Nephron progenitor cell (in vitro differentiated cells): ENCODE results near the gene C1orf74.
A peak's percentile ranks its signal among the peaks of the same experiment; 100 is the strongest.

Experiments
- DNase-seq: peaks from one replicate; pipeline ENCODE4 v3.0.0; 2021
- H3K27ac Mint-ChIP-seq: 2 replicates; pipeline ENCODE4 v1.8.0; 2021; ENCODE audit warnings: mild to moderate bottlenecking, moderate library complexity, mixed read lengths
- H3K27me3 Mint-ChIP-seq: 2 replicates; pipeline ENCODE4 v1.8.0; 2021; ENCODE audit warnings: mild to moderate bottlenecking, low read depth, mixed read lengths; ENCODE audit not compliant: poor library complexity
- H3K36me3 Mint-ChIP-seq: 2 replicates; pipeline ENCODE4 v1.8.0; 2021; ENCODE audit warnings: low read depth, mixed read lengths
- H3K4me1 Mint-ChIP-seq: 2 replicates; pipeline ENCODE4 v1.8.0; 2021; ENCODE audit warnings: mixed read lengths
- H3K4me3 Mint-ChIP-seq: 2 replicates; pipeline ENCODE4 v1.8.0; 2021; ENCODE audit warnings: mild to moderate bottlenecking, moderate library complexity, mixed read lengths
- H3K9me3 Mint-ChIP-seq: 2 replicates; pipeline ENCODE4 v1.8.0; 2021; ENCODE audit warnings: mild to moderate bottlenecking, moderate library complexity, mixed read lengths
- CTCF ChIP-seq: fragments of 200-600 bp; sonication (generic); IDR thresholded peaks from 2 replicates; pipeline ENCODE4 v1.5.0; 2021; ENCODE audit warnings: antibody characterized with exemption

C1orf74 gene

GRCh38 chr1:209783386-209783785, 973 bp downstream of the C1orf74 start:
- H3K27me3 Mint-ChIP-seq, result peaks cover 50% of the 10 kb centered on the region
- H3K4me1 Mint-ChIP-seq, result peaks cover 21% of the 10 kb centered on the region
- no peak for TF ChIP-seq CTCF
- peak overlapping the region; percentile 91 for H3K4me3 Mint-ChIP-seq
- peaks cover 22% of the 10 kb centered on the region for H3K36me3 Mint-ChIP-seq
- H3K27ac Mint-ChIP-seq, result no peak overlapping the region
- DNase-seq, result no peak
- H3K9me3 Mint-ChIP-seq, result peaks cover 15% of the 10 kb centered on the region

DNA sequence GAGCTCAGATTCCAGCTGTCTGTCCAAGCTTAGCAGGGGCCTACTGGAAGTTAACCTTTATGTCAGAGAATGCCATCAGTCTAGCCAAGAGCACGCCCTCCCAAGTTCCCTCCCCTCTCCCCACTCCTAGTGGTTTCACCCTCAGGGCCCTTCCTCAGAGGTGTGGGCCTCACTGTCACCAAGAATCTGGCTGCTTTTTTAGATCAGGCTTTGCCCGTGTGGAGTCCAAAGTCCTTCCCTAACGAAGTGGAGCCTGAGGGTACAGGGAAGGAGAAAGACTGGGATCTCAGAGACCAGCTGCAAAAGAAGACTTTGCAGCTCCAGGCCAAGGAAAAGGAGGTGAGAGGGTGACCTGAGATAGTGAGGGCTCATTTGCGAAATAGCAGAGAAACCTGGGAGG, 4.1 kb downstream of the C1orf74 start:
- H3K9me3 Mint-ChIP-seq, result peaks cover 7% of the 10 kb centered on the region
- H3K36me3 Mint-ChIP-seq, result peaks cover 19% of the 10 kb centered on the region
- no peak overlapping the region for H3K4me3 Mint-ChIP-seq
- no peak for TF ChIP-seq CTCF
- peaks cover 21% of the 10 kb centered on the region for H3K4me1 Mint-ChIP-seq
- H3K27ac Mint-ChIP-seq, result peak overlapping the region; percentile 25
- no peak for DNase-seq
- peaks cover 22% of the 10 kb centered on the region for H3K27me3 Mint-ChIP-seq

DNA sequence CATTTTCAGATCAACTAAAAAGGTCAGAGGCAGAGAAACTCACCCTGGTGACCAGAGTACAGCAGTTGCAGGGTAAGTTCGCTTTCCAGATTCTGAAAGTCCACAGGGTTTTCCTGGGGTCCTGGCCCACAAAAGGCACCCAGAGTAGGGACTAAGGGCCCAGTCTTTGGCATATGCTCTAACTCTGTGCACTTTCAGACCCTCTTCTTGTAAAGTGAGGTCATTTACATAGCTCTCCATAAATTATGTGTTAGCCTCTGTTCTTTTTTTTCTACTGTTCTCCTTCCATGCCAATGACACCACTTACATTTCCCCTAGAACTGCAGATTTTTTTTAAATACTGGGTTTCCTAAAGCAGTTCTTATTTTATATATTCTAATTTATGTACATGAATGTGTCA, 6.3 kb downstream of the C1orf74 start:
- Mint-ChIP-seq H3K4me1 (peaks cover 4% of the 10 kb centered on the region), H3K9me3 (no peaks in the 10 kb centered on the region), H3K27me3 (peaks cover 26% of the 10 kb centered on the region), H3K27ac (no peak overlapping the region), H3K4me3 (no peak overlapping the region), H3K36me3 (peaks cover 12% of the 10 kb centered on the region)
- no peak for DNase-seq
- no peak for TF ChIP-seq CTCF

GRCh38 chr1:209777587-209777986, 6.8 kb downstream of the C1orf74 start:
- Mint-ChIP-seq H3K27ac (no peak overlapping the region), H3K9me3 (no peaks in the 10 kb centered on the region), H3K4me3 (no peak overlapping the region)

DNA sequence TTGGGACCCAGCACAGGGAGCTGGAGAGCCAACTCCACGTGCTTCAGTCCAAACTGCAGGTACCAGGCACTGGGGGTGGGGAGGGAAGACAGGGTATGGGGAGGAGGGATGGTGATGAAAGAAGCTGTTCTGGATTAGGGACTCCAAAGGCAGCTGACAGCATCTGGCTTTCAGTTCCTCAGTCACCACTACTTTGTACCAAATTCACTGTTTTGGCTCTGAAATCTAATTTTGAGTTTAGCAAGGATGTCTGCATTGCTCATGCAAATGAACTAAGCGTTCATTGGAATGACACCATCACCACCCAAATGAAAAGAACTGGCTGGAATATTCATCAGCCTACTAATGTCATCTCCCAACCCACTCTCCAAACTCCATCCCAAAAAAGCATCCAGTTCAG, 8.7 kb downstream of the C1orf74 start:
- Mint-ChIP-seq H3K36me3 (no peaks in the 10 kb centered on the region), H3K27me3 (peaks cover 20% of the 10 kb centered on the region), H3K4me3 (no peak overlapping the region), H3K27ac (no peak overlapping the region), H3K9me3 (no peaks in the 10 kb centered on the region), H3K4me1 (peaks cover 4% of the 10 kb centered on the region)
- DNase-seq, result no peak
- TF ChIP-seq CTCF, result no peak

More at GRCh38 chr1:209777587-209777986, 6.8 kb downstream of the C1orf74 start:
- H3K4me1 Mint-ChIP-seq, result peaks cover 4% of the 10 kb centered on the region
- no peak for DNase-seq
- peaks cover 24% of the 10 kb centered on the region for H3K27me3 Mint-ChIP-seq
- H3K36me3 Mint-ChIP-seq, result peaks cover 9% of the 10 kb centered on the region
- TF ChIP-seq CTCF, result no peak

- TF ChIP-seq CTCF, result no peak
- no peaks in the 10 kb centered on the region for H3K4me1 Mint-ChIP-seq
- H3K27me3 Mint-ChIP-seq, result peaks cover 20% of the 10 kb centered on the region
- no peak overlapping the region for H3K4me3 Mint-ChIP-seq
- H3K36me3 Mint-ChIP-seq, result no peaks in the 10 kb centered on the region
- DNase-seq, result no peak
- H3K27ac Mint-ChIP-seq, result no peak overlapping the region
- no peaks in the 10 kb centered on the region for H3K9me3 Mint-ChIP-seq
Observed at GRCh38 chr1:209774592-209774991, 9.8 kb downstream of the C1orf74 start.
